NCI-H1105 (cell line): ENCODE measurements around the gene GALNT7.

Experiments used
- DNase-seq: peaks from one replicate; lab custom pipeline; 2025; lab: John Stamatoyannopoulos, UW

The GALNT7 gene

GRCh38 chr4:173307778-173308177 is 139.2 kb downstream of the GALNT7 start:
- DNase-seq: no peak

- DNase-seq: no peak
Observed at GRCh38 chr4:173311368-173311767, 142.8 kb downstream of the GALNT7 start.

DNA sequence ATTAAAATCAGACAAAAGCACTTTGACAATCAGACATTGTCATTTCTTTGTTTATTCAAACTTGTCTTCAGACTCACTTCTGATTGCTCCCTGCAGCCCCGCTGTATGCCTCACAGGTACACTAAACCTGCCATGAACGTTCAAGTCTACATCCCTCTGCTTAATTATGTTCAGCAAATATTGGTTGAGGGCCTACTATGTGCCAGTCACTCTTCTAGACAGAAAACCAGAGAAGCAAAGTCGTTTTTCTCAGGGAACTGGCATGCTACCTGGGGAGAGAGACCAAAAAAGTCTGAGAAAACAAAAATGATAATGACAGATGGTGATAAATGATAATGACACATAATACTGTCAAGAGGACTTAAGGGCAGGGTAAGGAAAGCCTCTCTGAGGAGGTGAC is 146.1 kb downstream of the GALNT7 start:
- no peak for DNase-seq

- DNase-seq: no peak
Observed at GRCh38 chr4:173316060-173316459, 147.4 kb downstream of the GALNT7 start.

GRCh38 chr4:173317004-173317403 is 148.4 kb downstream of the GALNT7 start:
- DNase-seq: no peak

- no peak for DNase-seq
Observed at GRCh38 chr4:173318240-173318639, 149.6 kb downstream of the GALNT7 start.

DNA sequence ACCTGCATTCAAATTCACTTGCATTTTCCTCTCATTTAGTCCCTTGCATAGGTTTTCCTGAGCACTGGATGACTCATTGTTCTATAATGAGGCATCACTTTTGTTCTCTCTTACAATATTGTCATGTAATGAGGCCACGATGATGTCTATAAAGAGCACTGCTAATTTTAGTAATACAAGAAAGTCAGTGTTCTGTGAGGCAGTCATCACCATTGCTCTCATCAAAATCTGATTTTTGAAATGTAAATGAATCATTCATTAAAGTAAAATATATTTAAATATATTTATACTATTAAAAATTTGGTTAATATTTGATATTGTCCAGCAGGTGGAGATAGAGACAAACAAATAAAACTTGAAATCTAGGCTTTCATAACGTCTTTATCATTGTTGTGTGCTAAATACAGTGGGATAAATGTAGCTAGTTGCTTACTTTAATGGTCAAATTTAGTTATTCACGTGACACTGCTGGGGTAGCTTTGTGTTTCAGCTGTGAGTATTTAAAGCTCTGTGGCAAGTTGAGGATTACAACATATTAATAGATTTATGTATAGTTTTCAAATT is 150.1 kb downstream of the GALNT7 start:
- DNase-seq: peak; percentile 35

- no peak for DNase-seq
Observed at GRCh38 chr4:173319696-173320095, 151.1 kb downstream of the GALNT7 start.

DNA sequence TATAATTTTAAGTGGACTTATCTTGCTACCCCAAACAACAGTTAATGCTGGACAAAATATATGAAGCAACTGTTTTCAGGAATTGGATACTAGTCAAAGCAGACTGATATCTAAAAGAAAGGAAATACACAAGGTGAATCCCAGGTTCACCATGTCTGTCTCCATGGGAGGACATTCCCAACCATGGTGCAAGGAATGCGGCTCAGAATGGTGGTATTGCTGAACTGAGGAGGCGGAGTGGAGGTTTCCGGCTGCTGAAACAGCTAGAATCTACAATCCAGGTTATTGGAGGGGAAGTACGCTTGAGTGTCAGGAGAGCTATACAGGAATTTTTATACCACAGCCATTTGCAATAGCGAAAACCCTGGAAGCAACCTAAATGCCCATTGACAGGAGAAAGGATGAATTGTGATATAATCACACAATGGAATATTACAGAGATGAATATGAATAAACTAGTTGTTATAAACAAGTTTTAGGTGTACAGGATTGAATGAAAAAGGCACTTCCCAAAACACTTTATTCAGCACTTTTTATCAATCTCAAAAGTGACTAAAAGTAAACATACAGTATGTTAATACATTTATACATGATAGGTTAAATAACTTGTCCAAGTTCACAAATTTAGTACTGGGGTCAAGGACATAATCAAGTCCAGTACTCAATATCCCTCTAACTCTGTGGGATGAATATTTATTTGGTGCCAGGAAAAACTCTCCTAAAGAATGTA is 156.6 kb downstream of the GALNT7 start:
- no peak for DNase-seq

DNA sequence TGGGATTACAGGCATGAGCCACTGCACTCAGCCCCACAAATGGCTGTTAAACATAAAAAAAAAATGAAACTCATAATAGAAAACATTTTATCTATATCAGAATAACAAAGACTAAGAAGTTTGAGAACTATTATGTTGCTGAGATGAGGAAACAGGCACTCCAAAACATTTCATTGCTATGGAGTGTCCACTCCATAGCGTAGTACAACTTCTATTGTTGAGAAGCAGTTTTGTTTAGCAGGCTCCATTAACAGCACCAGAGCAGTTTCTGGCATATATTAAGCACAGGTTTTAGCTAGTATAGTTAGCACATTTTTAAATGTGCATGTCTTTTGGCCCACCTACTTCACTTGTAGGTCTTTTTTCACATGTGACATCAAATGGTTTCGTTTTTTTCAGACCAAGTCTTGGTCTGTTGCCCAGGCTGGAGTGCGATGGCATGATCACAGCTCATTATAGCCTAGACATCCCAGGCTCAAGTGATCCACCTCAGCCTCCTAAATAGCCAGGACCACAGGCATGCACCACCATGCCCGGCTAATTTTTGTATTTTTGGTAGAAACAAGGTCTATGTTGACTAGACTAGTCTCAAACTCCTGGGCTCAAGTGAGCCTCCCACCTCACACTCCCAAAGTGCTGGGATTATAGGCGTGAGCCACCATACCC is 159.8 kb downstream of the GALNT7 start:
- no peak for DNase-seq

- DNase-seq: no peak
Observed at GRCh38 chr4:173330590-173330989, 162.0 kb downstream of the GALNT7 start.

GRCh38 chr4:173332021-173332487 is 163.4 kb downstream of the GALNT7 start:
- DNase-seq: no peak

GRCh38 chr4:173332963-173333657 is 164.5 kb downstream of the GALNT7 start:
- DNase-seq: no peak

DNA sequence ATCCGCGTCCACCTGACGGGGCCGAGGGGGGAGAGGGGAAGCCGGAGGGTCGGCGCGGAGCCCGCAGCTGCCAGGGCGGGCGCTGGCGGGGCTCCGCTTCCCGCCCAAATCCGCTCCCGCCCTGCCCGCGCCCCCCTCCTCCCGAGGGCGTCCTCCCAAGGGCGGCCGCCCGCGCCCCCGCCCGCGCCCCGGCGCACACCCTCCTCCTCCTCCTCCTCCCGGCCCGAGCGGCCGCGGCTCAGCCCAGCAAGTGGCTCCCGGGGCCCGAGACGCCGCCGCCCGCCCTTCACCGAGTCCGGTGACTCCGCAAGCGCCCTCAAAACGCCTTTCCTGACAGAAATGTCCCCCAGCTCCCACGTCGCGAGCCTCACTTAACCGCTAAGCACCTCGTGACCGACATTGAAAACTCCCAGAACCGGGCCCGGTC is 165.1 kb downstream of the GALNT7 start:
- DNase-seq: peak; percentile 12

- DNase-seq: peak; percentile 96
Observed at GRCh38 chr4:173334085-173334890, 165.7 kb downstream of the GALNT7 start, which contains the start of gene HMGB2. Gene HMGB2, minus strand, starts transcription at chr4:173334358. Its CDS starts 709 bp downstream, at chr4:173333649.

DNA sequence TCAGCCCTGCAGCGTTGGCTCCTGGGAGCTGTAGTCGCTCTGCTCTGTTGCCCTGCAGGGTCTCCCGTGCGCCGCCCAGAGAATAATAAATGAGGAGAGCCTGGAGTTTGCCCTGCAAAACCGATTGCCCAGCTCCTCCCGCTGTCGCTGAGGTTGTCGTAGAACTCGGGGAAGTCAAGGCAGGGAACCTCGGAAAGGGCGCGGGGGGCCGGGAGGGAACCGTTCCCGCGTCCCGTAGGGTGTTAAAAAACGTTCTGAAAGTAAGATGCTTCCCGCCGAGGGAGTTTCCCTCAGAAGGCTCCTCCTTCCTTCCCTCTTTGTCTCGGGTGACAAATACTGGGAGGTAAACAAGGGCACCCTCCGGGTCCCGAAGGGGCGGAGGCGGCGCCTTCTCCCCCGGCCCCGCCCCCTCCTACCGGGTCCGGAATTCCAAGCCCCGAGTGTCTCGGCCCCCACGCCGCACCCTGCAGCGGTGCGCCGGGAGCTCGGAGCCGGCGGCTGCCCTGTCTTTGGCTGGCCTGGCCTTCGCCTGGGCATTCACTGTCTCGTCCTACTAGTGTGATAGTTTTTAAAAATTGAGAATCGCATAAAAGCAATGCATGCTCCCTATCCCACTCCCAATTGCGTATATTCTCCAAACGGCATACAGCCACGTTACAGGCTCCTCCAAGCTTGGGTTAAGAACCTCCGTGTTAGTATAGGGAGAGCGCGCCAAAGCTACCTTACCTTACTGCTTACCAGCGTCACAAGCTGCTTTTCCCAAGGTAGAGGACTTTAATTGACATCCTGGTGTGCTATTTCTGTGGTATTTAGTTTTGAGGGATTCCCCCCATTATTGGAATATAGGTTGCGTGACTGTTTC is 166.5 kb downstream of the GALNT7 start:
- DNase-seq: peak; percentile 75

DNA sequence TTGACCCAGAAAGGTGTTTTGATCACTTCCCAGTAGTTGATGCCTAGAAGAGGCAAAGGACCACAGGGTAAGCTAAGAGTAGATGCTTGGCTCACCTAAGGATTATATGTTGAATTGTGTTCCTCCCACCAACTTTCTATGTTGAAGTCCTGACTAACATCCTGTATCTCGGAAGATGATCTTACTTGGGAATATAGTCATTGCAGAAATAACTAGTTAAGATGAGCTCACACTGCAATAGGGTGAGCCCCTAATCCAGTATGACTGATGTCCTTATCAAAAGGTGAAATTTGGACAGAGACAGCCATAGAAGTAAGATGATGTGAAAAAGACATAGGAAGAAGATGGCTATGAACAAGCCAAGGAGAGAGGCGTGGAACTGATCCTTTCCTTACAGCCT is 168.9 kb downstream of the GALNT7 start:
- DNase-seq: no peak

- no peak for DNase-seq
Observed at GRCh38 chr4:173343832-173344397, 175.3 kb downstream of the GALNT7 start.

- DNase-seq: no peak
Observed at GRCh38 chr4:173345648-173346047, 177.0 kb downstream of the GALNT7 start.

DNA sequence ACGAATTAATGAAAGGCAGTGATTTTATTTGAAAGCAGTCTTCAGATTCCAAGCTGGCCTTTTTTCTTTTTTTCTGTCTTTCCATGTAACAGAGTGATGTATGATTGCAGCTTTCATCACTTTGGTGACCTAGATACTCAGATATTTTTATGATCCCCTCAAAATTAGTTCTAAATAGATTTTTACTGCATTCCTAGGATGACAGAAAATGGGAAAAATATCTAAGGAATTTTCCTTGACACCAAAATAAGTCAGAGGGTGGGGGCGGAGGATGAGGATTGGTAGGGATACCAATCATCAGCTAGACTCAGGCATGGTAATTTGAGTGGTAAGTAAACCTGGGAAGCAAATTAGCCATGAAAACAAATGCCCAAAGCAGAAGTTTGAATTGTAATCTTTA is 177.5 kb downstream of the GALNT7 start:
- no peak for DNase-seq
